HG03045 (cell line): ENCODE measurements around the gene THSD7A.

Experiments used
- ATAC-seq: cut with Tn5 transposase; IDR thresholded peaks from one replicate; pipeline ENCODE4 v1.9.1; 2021; ENCODE audit warnings: mild to moderate bottlenecking, moderate library complexity; ENCODE audit not compliant: unreplicated experiment

THSD7A gene

DNA sequence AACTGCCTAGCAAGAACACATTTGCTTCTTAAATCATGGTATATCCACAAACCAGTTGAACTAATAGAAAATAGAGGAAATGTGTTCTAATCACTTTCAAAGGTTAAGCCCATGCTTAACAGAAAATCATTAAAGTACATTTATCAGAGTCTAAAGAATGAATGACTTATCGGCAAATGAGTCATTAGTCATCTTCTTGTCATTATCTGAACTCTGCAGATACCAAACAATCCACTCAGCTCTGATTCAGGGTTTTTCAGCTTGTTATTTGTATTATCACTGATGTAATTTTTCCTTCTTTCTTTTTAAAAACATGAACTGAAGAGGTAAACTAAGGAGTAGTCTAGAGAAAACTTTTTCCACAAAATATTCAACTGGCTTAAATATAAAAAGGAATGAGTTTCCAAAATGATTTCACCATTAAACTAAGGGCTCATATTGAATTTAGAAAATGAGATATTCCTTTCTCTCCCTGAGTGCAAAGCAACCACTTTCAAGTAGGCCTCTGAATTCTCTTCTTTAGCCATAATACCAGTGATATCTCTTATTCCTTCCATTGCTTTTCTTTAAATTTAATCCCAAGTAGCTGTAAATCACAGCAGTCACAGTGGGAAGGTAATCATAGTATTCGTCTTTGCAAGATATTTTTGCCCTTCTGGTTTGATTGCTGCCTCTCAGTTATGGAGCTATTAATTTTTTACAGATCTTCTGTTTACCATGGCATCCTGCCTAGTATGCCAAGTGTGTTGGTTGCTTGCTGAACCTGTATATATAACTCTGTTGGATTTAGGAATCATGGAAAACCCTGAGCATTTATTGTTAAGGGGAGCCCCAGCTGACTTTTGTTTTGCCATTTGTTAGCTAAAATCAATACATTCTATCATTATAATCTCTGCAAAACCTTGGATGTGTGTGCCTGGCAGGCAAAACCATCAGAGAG lies 125.1 kb downstream of the THSD7A start:
- ATAC-seq = no peak

DNA sequence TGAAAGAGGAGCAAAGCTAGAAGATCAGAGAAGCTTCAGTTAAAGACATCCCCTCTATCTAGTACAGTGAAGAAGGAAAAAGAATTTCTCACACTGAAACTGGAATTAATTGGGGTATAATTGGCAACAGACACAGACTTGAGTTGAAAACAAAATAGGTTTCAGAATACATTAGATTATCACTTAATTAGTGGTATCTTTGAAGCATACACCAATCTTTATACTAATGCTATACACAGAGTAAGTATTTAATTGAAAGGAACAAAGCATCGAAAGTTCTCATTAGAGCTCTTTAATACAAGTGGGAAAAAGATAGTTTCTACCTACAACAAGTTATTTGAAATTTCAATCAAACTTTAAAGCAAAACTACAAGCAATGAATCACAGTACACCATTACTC lies 128.2 kb downstream of the THSD7A start:
- ATAC-seq = no peak

- ATAC-seq = no peak
Observed at GRCh38 chr7:11702938-11703337, 129.1 kb downstream of the THSD7A start.

- ATAC-seq = no peak
Observed at GRCh38 chr7:11701829-11702560, 130.0 kb downstream of the THSD7A start.

DNA sequence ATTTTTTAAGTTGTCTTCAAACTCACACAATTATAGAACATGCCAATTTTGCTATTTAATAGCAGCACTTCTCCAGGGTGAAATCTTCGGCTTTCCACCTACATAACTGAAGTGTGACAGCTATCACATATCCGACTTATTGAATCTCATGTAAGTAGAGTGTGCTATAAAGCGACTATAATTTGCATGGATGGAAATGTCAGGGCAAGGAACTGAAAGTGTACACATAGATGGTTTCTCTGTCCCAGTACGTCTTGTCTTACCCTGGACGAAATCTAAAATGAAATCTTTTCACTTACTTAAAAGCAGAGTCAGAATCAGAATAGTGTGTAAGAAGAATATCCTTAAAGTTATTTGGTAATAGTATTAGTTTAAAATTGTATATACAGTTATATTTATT lies 132.3 kb downstream of the THSD7A start:
- no peak for ATAC-seq

DNA sequence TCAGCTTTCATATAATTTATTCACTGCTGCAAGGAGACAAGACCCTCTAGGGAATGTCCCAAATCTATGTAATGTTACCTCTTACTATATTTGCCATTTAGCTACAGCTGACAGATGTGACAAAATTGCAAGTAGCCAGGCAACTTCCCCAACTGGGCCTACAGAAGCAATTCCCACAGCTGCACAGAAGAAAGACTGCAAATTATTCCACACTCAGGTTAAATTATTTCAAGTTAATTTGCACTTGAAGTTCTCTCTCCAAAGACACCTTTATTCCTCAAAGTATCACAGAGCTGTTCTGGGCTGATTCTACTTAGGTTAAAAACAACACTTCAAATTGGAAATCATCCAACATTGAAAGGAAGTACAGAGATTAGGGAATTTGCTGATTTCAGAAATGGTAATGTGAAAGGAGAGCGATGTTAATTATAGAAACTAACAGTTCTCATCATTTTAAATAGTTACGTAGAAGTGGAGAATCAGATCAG lies 133.6 kb downstream of the THSD7A start:
- no peak for ATAC-seq

- no peak for ATAC-seq
Observed at GRCh38 chr7:11690395-11690794, 141.6 kb downstream of the THSD7A start.

DNA sequence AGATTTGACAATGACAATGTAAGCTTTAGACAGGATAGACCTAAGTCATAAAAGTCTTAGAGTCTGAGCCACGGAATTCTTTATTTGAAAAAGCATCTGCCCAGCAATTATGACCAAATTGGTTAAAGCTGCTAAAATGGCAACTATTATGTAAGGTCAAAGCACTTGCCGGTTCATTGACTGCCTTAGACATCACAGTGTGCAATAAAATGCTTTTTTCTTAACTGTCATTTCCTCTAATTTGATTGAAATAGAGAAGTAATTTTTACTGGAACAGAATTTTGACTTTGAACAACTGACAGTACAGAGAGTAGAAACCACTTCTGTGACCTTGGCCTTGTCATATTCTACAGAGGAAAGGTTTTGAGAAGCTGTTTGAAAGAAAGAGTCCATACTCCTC lies 142.9 kb downstream of the THSD7A start:
- no peak for ATAC-seq

GRCh38 chr7:11681461-11681860 lies 150.5 kb downstream of the THSD7A start:
- no peak for ATAC-seq

GRCh38 chr7:11675163-11675562 lies 156.8 kb downstream of the THSD7A start:
- ATAC-seq = no peak

DNA sequence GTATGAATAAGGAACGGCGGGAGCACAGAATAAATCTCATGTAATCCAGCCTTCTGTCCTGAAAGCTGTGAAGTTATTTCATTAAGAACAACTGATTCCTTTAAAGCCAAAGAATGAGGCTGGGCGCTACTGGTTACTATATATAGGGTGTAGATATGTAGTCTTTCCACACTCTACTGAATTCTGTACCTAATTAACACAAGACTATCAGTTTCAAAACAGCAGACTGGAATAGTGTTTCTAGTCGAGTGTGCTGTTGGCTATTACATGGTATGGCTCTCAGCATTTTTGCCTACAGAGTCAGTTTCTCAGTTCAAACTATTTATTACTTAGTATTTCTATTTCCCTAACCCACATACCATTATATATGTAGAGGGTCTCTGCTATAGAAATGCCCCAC lies 163.3 kb downstream of the THSD7A start:
- no peak for ATAC-seq

DNA sequence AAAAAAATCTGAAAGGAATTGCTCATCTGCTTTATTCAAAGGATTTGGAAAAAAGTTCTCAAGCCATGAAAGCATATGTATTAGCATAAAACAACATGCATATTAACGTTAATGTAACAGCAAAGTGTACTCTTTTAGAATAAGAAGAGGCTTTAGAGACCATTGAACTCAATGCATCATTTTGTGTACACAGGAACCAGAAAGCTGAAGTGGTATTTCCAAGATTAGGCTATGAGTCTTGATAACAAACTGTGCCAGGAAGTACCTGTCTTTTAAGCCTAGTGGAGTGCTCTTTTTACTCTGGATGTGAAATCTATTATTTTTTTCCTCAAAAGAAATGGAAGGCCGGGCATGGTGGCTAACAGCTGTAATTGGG lies 164.2 kb downstream of the THSD7A start:
- no peak for ATAC-seq

- ATAC-seq = no peak
Observed at GRCh38 chr7:11667071-11667809, 164.8 kb downstream of the THSD7A start.

- no peak for ATAC-seq
Observed at GRCh38 chr7:11665357-11665756, 166.6 kb downstream of the THSD7A start.

DNA sequence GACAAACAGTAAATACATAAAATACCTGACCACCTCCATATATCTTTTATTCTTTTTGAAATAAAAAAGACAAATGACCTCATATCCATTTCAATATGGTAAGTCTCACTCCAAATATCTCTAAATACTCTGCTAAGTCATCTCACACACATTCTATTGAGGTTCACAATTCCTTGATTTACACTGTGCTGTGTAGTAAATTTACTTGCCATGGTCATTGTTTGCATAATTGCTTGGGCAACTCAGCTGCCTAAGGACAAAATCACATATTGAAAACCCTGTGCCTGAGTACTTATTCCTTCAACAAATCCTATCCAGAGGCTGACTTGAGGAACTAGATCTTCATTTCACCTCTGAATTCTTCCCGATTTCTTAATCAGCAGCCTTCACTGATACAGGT lies 176.4 kb downstream of the THSD7A start:
- no peak for ATAC-seq

- ATAC-seq = no peak
Observed at GRCh38 chr7:11655163-11655562, 176.8 kb downstream of the THSD7A start.

DNA sequence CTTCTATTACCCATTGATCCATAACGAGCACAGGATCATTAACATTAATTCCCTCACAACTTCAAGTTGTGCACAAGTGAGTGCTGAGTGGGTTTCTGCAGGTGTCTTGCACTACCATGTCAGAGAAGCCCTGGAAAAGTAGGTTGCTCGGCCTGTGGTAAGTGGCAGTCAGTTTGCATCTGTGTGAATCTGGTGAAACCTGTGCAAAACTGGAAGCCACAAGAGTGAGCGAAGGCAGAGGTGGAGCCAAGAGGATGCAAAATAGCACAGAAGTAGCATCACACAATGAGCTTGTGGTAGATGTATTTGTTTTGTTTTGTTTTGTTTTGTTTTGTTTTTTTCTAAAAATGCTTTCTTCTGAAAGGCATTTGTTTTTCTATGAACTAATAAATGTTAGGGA lies 181.5 kb downstream of the THSD7A start:
- no peak for ATAC-seq

GRCh38 chr7:11650030-11650429 lies 182.0 kb downstream of the THSD7A start:
- no peak for ATAC-seq

- no peak for ATAC-seq
Observed at GRCh38 chr7:11648980-11649379, 183.0 kb downstream of the THSD7A start.

GRCh38 chr7:11648101-11648500 lies 183.9 kb downstream of the THSD7A start:
- ATAC-seq = no peak

- ATAC-seq = no peak
Observed at GRCh38 chr7:11642841-11643240, 189.2 kb downstream of the THSD7A start.
